PFSK-1 (cell line): ENCODE data around the gene PDCD2L.

Experiments
- FOXP2 ChIP-seq: optimal IDR thresholded peaks from 2 replicates; pipeline ENCODE3; 2011; ENCODE audit warnings: borderline replicate concordance, control low read depth, inconsistent platforms; ENCODE audit not compliant: insufficient read depth; ENCODE audit errors: extremely low read length, extremely low read depth
- POLR2AphosphoS5 ChIP-seq: IDR thresholded peaks from 2 replicates; pipeline ENCODE4 v1.6.1; 2012; ENCODE audit warnings: low read depth, mild to moderate bottlenecking, control low read depth, low read length, moderate library complexity
- SIN3A ChIP-seq: IDR thresholded peaks from 2 replicates; pipeline ENCODE4 v1.6.1; 2012; ENCODE audit warnings: mild to moderate bottlenecking, low read length, moderate library complexity, borderline replicate concordance; ENCODE audit not compliant: insufficient read depth
- TAF1 ChIP-seq: IDR thresholded peaks from 2 replicates; pipeline ENCODE4 v1.6.1; 2012; ENCODE audit warnings: low read length, control low read depth, borderline replicate concordance; ENCODE audit not compliant: insufficient read depth
- TF ChIP-seq, protein P1 (sequence below), 2 experiments: IDR thresholded peaks; 2 replicates each; pipeline versions ENCODE4 v1.6.1 to v1.8.0; 2011 to 2012; ENCODE audit warnings: low read depth in 2 of 2, low read length in 2 of 2, control low read depth in 1 of 2, inconsistent platforms in 1 of 2, mild to moderate bottlenecking in 1 of 2, moderate library complexity in 1 of 2; ENCODE audit not compliant: insufficient read depth in 1 of 2

The PDCD2L gene

DNA sequence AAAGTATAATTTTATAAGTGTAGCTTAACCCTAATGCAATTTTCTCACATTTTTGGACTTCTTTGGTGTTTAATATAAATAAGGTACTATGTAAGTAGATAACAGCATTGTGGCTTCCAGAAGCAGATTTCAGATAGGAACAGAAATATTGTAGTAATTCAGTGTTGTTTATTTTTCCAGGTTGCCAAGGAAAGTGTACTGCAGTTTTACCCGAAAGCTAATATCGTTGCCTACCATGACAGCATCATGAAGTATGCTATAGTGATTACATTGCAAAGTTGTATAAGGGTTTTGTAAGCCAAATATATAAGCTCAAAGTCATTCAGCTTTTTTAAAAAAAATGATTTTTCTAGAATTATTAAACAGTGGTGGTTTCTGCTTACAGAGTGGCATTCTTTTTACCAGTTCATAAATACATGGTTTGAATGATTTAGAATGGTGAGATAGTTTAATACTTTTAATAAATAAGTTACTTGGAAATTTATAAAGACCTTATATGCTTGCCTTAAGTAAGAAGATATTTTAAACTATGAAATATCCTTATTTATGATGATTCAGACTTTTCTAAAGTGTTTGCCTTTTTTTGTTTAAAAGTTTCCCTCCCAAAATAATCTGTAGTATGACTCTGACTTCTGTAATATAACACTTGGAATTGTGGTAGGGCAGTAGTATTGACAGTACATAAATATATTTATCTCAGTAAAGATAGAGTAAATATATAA lies 27.6 kb downstream of the PDCD2L start:
- TF ChIP-seq FOXP2 (no peak), TAF1 (no peak), POLR2AphosphoS5 (no peak), SIN3A (no peak)
- TF ChIP-seq, protein P1, sequence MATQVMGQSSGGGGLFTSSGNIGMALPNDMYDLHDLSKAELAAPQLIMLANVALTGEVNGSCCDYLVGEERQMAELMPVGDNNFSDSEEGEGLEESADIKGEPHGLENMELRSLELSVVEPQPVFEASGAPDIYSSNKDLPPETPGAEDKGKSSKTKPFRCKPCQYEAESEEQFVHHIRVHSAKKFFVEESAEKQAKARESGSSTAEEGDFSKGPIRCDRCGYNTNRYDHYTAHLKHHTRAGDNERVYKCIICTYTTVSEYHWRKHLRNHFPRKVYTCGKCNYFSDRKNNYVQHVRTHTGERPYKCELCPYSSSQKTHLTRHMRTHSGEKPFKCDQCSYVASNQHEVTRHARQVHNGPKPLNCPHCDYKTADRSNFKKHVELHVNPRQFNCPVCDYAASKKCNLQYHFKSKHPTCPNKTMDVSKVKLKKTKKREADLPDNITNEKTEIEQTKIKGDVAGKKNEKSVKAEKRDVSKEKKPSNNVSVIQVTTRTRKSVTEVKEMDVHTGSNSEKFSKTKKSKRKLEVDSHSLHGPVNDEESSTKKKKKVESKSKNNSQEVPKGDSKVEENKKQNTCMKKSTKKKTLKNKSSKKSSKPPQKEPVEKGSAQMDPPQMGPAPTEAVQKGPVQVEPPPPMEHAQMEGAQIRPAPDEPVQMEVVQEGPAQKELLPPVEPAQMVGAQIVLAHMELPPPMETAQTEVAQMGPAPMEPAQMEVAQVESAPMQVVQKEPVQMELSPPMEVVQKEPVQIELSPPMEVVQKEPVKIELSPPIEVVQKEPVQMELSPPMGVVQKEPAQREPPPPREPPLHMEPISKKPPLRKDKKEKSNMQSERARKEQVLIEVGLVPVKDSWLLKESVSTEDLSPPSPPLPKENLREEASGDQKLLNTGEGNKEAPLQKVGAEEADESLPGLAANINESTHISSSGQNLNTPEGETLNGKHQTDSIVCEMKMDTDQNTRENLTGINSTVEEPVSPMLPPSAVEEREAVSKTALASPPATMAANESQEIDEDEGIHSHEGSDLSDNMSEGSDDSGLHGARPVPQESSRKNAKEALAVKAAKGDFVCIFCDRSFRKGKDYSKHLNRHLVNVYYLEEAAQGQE (IDR thresholded peaks at IDR 0.05; ENCODE audit: insufficient read depth in 1 of 2, low read depth in 2 of 2, low read length in 2 of 2), result no peak

DNA sequence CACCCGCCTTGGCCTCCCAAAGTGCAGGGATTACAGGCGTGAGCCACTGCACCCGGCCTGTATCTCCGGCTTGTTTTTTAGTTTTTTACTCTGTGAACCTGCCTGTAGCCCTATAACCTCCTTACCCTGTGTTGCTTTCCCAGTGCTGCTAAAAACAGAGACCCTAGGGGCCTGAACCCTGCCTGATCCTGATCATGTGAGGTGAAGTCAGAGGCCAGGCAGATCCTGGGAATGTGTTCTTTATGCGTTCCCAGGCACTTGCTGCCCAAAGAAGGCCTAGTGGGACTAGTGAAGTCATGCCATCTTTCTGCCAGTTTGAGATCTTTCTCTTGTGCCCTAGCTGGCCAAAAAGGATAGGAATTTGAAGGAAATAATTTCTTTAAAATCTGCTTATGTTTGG lies 28.6 kb downstream of the PDCD2L start:
- no peak for TF ChIP-seq TAF1
- TF ChIP-seq POLR2AphosphoS5, result no peak
- TF ChIP-seq, protein P1 (IDR thresholded peaks at IDR 0.05; ENCODE audit: insufficient read depth in 1 of 2, low read depth in 2 of 2, low read length in 2 of 2), result no peak
- TF ChIP-seq FOXP2, result no peak
- no peak for TF ChIP-seq SIN3A

DNA sequence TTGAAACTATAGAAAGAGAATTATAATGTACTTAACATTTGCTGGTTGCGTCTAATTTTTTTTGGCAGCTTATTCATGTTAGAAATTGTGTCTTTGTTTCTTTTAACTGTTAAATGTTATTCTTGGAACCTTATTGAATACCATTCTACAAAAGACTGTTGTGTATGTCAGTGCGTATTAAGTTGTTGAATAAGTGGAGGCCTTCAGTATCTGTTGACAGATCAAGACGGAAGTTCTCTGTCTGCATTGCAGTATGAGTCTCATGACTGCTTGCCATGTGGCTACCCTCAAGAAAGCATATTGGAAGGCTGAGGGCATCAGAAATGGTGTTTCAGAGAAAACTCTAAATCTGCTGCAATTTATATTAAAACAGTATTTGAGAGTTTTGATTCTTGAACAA lies 32.5 kb downstream of the PDCD2L start:
- TF ChIP-seq, protein P1 (IDR thresholded peaks at IDR 0.05; ENCODE audit: insufficient read depth in 1 of 2, low read depth in 2 of 2, low read length in 2 of 2), result no peak
- TF ChIP-seq TAF1 (no peak), FOXP2 (no peak), POLR2AphosphoS5 (no peak), SIN3A (no peak)

DNA sequence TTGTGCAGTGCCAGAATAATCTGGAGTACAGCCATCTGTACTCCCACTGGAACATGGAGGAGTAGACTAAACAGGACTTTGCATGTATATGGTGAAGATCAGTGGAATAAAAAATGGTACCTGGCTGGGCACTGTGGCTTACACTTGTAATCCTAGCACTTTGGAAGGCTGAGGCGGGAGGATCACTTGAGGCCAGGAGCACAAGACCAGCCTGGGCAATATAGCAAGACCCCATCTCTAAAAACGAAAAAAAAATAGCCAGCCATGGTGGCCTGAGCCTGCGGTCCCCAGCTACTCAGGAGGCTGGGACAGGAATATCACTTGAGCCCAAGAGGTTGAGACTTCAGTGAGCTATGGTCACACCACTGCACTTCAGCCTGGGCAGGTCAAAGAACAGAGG lies 44.0 kb downstream of the PDCD2L start:
- TF ChIP-seq SIN3A (no peak), POLR2AphosphoS5 (no peak)

DNA sequence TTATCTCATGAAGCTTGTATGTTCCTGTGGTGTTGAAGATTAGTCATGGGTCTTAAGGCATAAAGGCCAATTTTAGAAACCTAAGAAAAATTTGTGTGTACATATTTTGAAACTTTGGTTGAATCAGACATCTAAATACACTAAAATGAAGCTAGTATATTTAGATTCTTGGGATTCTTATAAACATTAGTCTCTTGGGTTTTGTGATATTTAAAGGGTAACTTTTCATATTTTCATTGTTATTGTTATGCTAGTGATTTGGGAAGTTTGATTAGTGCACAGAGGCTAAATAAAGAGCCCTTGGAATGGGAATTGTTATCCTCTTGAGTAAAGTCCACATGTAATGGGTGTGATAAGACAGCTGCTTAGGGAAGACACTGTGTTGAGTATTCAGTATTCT lies 48.5 kb downstream of the PDCD2L start:
- TF ChIP-seq SIN3A (no peak), FOXP2 (no peak), TAF1 (no peak), POLR2AphosphoS5 (no peak)
- TF ChIP-seq, protein P1 (IDR thresholded peaks at IDR 0.05; ENCODE audit: insufficient read depth in 1 of 2, low read depth in 2 of 2, low read length in 2 of 2), result no peak
